Measurements from ENCODE around the gene ZKSCAN5.
"Not testable (repeated sequence)": the region's sequence is repeated elsewhere in the genome, so short reads cannot be mapped to it uniquely, and the experiment has no call there.

The ZKSCAN5 gene

GRCh38 chr7:99551767-99552463 is 47.5 kb downstream of the ZKSCAN5 start, which contains the start of gene FAM200A:
Gene FAM200A (minus strand): TSS chr7:99552114. CDS start chr7:99548407, 3,707 bp downstream.
- peak; percentile 81 for DNase-seq (ENCODE audit: low read depth, low spot score)

GRCh38 chr7:99553039-99553438 is 48.6 kb downstream of the ZKSCAN5 start:
- no peak for DNase-seq (ENCODE audit: low read depth, low spot score)

GRCh38 chr7:99554939-99555338 is 50.5 kb downstream of the ZKSCAN5 start:
- no peak for DNase-seq (ENCODE audit: low read depth, low spot score)

GRCh38 chr7:99557196-99557607 is 52.7 kb downstream of the ZKSCAN5 start:
- DNase-seq (ENCODE audit: low read depth, low spot score) = no peak

- no peak for DNase-seq (ENCODE audit: low read depth, low spot score)
Observed at GRCh38 chr7:99557940-99558305, 53.5 kb downstream of the ZKSCAN5 start.

- peak; percentile 77 for DNase-seq (ENCODE audit: low read depth, low spot score)
Observed at GRCh38 chr7:99558306-99559174, 54.1 kb downstream of the ZKSCAN5 start, which contains the start of gene ZNF655. Gene ZNF655 (plus strand): TSS chr7:99558642. CDS start chr7:99560560, 1,918 bp downstream.

- no peak for DNase-seq (ENCODE audit: low read depth, low spot score)
Observed at GRCh38 chr7:99559175-99559915, 54.9 kb downstream of the ZKSCAN5 start.

- no peak for DNase-seq (ENCODE audit: low read depth, low spot score)
Observed at GRCh38 chr7:99560834-99561736, 56.6 kb downstream of the ZKSCAN5 start.

GRCh38 chr7:99561737-99562051 is 57.2 kb downstream of the ZKSCAN5 start:
- no peak for DNase-seq (ENCODE audit: low read depth, low spot score)

- no peak for DNase-seq (ENCODE audit: low read depth, low spot score)
Observed at GRCh38 chr7:99562114-99562784, 57.8 kb downstream of the ZKSCAN5 start.

- DNase-seq (ENCODE audit: low read depth, low spot score) = peak; percentile 91
Observed at GRCh38 chr7:99562832-99563231, 58.4 kb downstream of the ZKSCAN5 start.

GRCh38 chr7:99563650-99564049 is 59.2 kb downstream of the ZKSCAN5 start:
- no peak for DNase-seq (ENCODE audit: low read depth, low spot score)

- not testable (repeated sequence) for DNase-seq (ENCODE audit: low read depth, low spot score)
Observed at GRCh38 chr7:99568770-99569169, 64.3 kb downstream of the ZKSCAN5 start.

- DNase-seq (ENCODE audit: low read depth, low spot score) = no peak
Observed at GRCh38 chr7:99571768-99572167, 67.3 kb downstream of the ZKSCAN5 start.

- no peak for DNase-seq (ENCODE audit: low read depth, low spot score)
Observed at GRCh38 chr7:99573257-99573656, 68.8 kb downstream of the ZKSCAN5 start.

- DNase-seq (ENCODE audit: low read depth, low spot score) = no peak
Observed at GRCh38 chr7:99576251-99576650, 71.8 kb downstream of the ZKSCAN5 start.

- no peak for DNase-seq (ENCODE audit: low read depth, low spot score)
Observed at GRCh38 chr7:99579281-99579955, 75.0 kb downstream of the ZKSCAN5 start.

GRCh38 chr7:99579956-99580777 is 75.7 kb downstream of the ZKSCAN5 start:
- no peak for DNase-seq (ENCODE audit: low read depth, low spot score)

- DNase-seq (ENCODE audit: low read depth, low spot score) = not testable (repeated sequence)
Observed at GRCh38 chr7:99580778-99581332, 76.4 kb downstream of the ZKSCAN5 start.
